Measurements from ENCODE around the gene NLK.
"Not testable (repeated sequence)": the region's sequence is repeated elsewhere in the genome, so short reads cannot be mapped to it uniquely, and the experiment has no call there.

NLK gene

GRCh38 chr17:28076144-28076543 lies 33.7 kb downstream of the NLK start:
- peak in 1 of 6 experiments; percentile 11 for DNase-seq

- DNase-seq, result not testable (repeated sequence)
These were observed 34.7 kb downstream of the NLK start for GRCh38 chr17:28077140-28077539.

GRCh38 chr17:28078341-28079229 lies 36.1 kb downstream of the NLK start:
- DNase-seq, result no peak

GRCh38 chr17:28081467-28081866 lies 39.0 kb downstream of the NLK start:
- DNase-seq, result no peak

- DNase-seq, result no peak
These were observed 43.3 kb downstream of the NLK start for GRCh38 chr17:28085766-28086165.

- no peak for DNase-seq
These were observed 44.0 kb downstream of the NLK start for GRCh38 chr17:28086519-28086918.

GRCh38 chr17:28087743-28088142 lies 45.3 kb downstream of the NLK start:
- DNase-seq, result no peak

- DNase-seq, result no peak
These were observed 48.1 kb downstream of the NLK start for GRCh38 chr17:28090551-28090950.

GRCh38 chr17:28092088-28092487 lies 49.6 kb downstream of the NLK start:
- no peak for DNase-seq

GRCh38 chr17:28093999-28094716 lies 51.7 kb downstream of the NLK start:
- DNase-seq, result no peak

- no peak for DNase-seq
These were observed 54.3 kb downstream of the NLK start for GRCh38 chr17:28096756-28097155.

- DNase-seq, result no peak
These were observed 54.8 kb downstream of the NLK start for GRCh38 chr17:28097254-28097653.

GRCh38 chr17:28097901-28098300 lies 55.4 kb downstream of the NLK start:
- DNase-seq, result no peak

GRCh38 chr17:28098591-28098990 lies 56.1 kb downstream of the NLK start:
- DNase-seq, result not testable (repeated sequence)

- no peak for DNase-seq
These were observed 57.8 kb downstream of the NLK start for GRCh38 chr17:28100251-28100650.

GRCh38 chr17:28100936-28101335 lies 58.5 kb downstream of the NLK start:
- DNase-seq, result no peak

- no peak for DNase-seq
These were observed 59.4 kb downstream of the NLK start for GRCh38 chr17:28101919-28102318.

GRCh38 chr17:28105501-28105900 lies 63.0 kb downstream of the NLK start:
- DNase-seq, result no peak

GRCh38 chr17:28110184-28110583 lies 67.7 kb downstream of the NLK start:
- no peak for DNase-seq

- DNase-seq, result no peak
These were observed 69.7 kb downstream of the NLK start for GRCh38 chr17:28112181-28112580.

GRCh38 chr17:28112606-28113005 lies 70.1 kb downstream of the NLK start:
- DNase-seq, result no peak

- DNase-seq, result no peak
These were observed 70.8 kb downstream of the NLK start for GRCh38 chr17:28113269-28113668.

- no peak for DNase-seq
These were observed 72.6 kb downstream of the NLK start for GRCh38 chr17:28115046-28115445.

- no peak for DNase-seq
These were observed 74.8 kb downstream of the NLK start for GRCh38 chr17:28117304-28117703.
